Osteoblast (primary cell): ENCODE results near the gene CCNA1. TPM values are rescaled to one million over a fixed set of nuclear protein-coding genes. Genes with fewer than 3 reads are reported as not detected.
A peak's percentile ranks its signal among the peaks of the same experiment; 100 is the strongest.

Source experiments
- DNase-seq: peaks from one replicate; pipeline ENCODE4 v3.0.0; 2011; ENCODE audit warnings: low spot score, mixed read lengths; ENCODE audit not compliant: insufficient read length; ENCODE audit errors: missing footprints
- H2AFZ ChIP-seq: 2 replicates; pipeline ENCODE4 v1.6.0; 2011; ENCODE audit warnings: mild to moderate bottlenecking, low read length
- H3K27ac ChIP-seq: 2 replicates; pipeline ENCODE4 v1.5.1; 2011; ENCODE audit warnings: mild to moderate bottlenecking, low read depth, low read length, moderate library complexity
- H3K27me3 ChIP-seq: 2 replicates; pipeline ENCODE4 v1.6.0; 2012; ENCODE audit warnings: mild to moderate bottlenecking, control low read depth, inconsistent platforms, low read length, moderate library complexity; ENCODE audit not compliant: insufficient read depth
- H3K36me3 ChIP-seq: 2 replicates; pipeline ENCODE4 v1.5.1; 2011; ENCODE audit warnings: mild to moderate bottlenecking, low read length, control low read depth, moderate library complexity; ENCODE audit not compliant: insufficient read depth
- H3K4me1 ChIP-seq: 2 replicates; pipeline ENCODE4 v1.5.1; 2011; ENCODE audit warnings: mild to moderate bottlenecking, low read length, control low read depth, moderate library complexity; ENCODE audit not compliant: insufficient read depth
- H3K4me2 ChIP-seq: 2 replicates; pipeline ENCODE4 v1.6.0; 2011; ENCODE audit warnings: mild to moderate bottlenecking, low read length; ENCODE audit not compliant: insufficient read depth
- H3K4me3 ChIP-seq: fragments of 200-600 bp; sonication (generic); 3 replicates; pipeline ENCODE4 v1.5.1; 2012; ENCODE audit warnings: mild to moderate bottlenecking, low read length, inconsistent platforms; ENCODE audit not compliant: insufficient read depth
- H3K79me2 ChIP-seq: 2 replicates; pipeline ENCODE4 v1.6.0; 2012; ENCODE audit warnings: mild to moderate bottlenecking, low read length, control low read depth, inconsistent platforms; ENCODE audit not compliant: insufficient read depth
- H3K9me3 ChIP-seq: 2 replicates; pipeline ENCODE4 v1.5.1; 2011; ENCODE audit warnings: low read depth, low read length, control low read depth
- H4K20me1 ChIP-seq: 2 replicates; pipeline ENCODE4 v1.6.0; 2012; ENCODE audit warnings: mild to moderate bottlenecking, low read length, control low read depth; ENCODE audit not compliant: insufficient read depth
- total RNA-seq: library from RNA; depleted of rRNA; stranded (reverse); fragments of >200 nt; gene quantifications from 2 replicates; pipeline ENCODE4 v1.2.3, GENCODE V29; 2012
- TF ChIP-seq, protein P1 (sequence below): IDR thresholded peaks from 2 replicates; pipeline ENCODE4 v1.5.1; 2011; ENCODE audit warnings: mild to moderate bottlenecking, low read depth, low read length, moderate library complexity; ENCODE audit errors: extremely low read depth

CCNA1 gene
- total RNA-seq = not detected in 2 replicates

DNA sequence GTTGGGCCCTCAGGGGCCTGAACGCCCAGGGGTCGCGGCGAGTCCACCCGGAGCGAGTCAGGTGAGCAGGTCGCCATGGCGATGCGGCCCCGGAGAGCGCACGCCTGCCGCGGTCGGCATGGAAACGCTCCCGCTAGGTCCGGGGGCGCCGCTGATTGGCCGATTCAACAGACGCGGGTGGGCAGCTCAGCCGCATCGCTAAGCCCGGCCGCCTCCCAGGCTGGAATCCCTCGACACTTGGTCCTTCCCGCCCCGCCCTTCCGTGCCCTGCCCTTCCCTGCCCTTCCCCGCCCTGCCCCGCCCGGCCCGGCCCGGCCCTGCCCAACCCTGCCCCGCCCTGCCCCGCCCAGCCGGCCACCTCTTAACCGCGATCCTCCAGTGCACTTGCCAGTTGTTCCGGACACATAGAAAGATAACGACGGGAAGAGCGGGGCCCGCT, at the start of gene CCNA1:
TSS of gene CCNA1 (plus strand) at position 390 of the 439 bp plus-strand sequence. CDS start 562 bp downstream, outside the sequence.
- peaks cover 45% of the 10 kb centered on the region for H3K27me3 ChIP-seq
- no peak within 1 kb of the TSS for H2AFZ ChIP-seq
- no peaks in the 10 kb centered on the region for H4K20me1 ChIP-seq
- TF ChIP-seq, protein P1, sequence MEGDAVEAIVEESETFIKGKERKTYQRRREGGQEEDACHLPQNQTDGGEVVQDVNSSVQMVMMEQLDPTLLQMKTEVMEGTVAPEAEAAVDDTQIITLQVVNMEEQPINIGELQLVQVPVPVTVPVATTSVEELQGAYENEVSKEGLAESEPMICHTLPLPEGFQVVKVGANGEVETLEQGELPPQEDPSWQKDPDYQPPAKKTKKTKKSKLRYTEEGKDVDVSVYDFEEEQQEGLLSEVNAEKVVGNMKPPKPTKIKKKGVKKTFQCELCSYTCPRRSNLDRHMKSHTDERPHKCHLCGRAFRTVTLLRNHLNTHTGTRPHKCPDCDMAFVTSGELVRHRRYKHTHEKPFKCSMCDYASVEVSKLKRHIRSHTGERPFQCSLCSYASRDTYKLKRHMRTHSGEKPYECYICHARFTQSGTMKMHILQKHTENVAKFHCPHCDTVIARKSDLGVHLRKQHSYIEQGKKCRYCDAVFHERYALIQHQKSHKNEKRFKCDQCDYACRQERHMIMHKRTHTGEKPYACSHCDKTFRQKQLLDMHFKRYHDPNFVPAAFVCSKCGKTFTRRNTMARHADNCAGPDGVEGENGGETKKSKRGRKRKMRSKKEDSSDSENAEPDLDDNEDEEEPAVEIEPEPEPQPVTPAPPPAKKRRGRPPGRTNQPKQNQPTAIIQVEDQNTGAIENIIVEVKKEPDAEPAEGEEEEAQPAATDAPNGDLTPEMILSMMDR = no peak
- peaks cover 4% of the 10 kb centered on the region for H3K4me1 ChIP-seq
- peak within 1 kb of the TSS; percentile 54 for H3K4me3 ChIP-seq
- no peak for DNase-seq
- no peaks in the 10 kb centered on the region for H3K36me3 ChIP-seq
- no peaks in the 10 kb centered on the region for H3K79me2 ChIP-seq
- no peak within 1 kb of the TSS for H3K27ac ChIP-seq
- H3K9me3 ChIP-seq = no peaks in the 10 kb centered on the region
- H3K4me2 ChIP-seq = peak within 1 kb of the TSS; percentile 73

DNA sequence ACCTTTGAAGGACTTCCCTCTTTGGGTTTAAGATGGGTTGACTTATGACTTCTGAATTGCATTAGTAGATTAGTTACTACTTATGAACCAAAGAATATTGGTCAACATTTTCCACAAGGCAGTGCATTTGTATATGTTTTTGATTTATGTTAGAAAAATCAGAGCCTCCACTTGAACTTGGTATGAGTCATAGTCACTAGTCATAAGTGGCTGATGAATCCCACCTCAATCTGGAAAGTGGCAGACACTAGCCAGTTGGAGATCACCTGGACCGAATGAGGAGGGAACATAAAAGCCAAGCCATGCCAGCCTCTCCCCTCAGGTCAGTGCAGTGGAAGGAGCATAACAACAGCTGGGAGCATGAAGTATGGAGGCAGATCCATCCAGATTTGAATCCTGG, 46.8 kb upstream of the CCNA1 start:
- Histone ChIP-seq H3K4me1 (no peaks in the 10 kb centered on the region), H3K27me3 (peaks cover 21% of the 10 kb centered on the region), H3K27ac (no peak overlapping the region), H4K20me1 (no peaks in the 10 kb centered on the region), H3K9me3 (no peaks in the 10 kb centered on the region), H2AFZ (no peak overlapping the region), H3K79me2 (no peaks in the 10 kb centered on the region), H3K36me3 (no peaks in the 10 kb centered on the region), H3K4me2 (no peak overlapping the region), H3K4me3 (no peak overlapping the region)
- DNase-seq = no peak
- TF ChIP-seq, protein P1 = no peak

DNA sequence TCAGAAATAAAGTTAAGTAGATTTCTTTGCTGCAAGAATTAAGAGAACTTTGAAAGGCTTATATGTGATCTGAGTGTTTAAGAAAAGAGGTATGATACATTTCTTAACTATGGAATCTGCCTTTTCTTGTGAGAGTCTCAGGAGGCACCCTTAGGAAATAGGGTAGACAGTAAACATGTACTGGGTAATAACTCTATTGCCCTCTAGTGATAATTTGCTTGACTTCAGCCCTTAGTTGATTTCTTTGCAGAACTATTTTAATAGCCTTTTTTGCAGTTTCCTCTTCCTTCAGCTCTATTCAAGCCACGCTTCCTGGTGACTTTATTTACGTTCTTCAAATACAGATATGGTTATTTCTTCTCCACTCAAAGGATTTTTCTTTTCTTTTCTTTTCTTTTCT, 37.0 kb upstream of the CCNA1 start:
- Histone ChIP-seq H3K36me3 (no peaks in the 10 kb centered on the region), H3K4me2 (no peak overlapping the region)

DNA sequence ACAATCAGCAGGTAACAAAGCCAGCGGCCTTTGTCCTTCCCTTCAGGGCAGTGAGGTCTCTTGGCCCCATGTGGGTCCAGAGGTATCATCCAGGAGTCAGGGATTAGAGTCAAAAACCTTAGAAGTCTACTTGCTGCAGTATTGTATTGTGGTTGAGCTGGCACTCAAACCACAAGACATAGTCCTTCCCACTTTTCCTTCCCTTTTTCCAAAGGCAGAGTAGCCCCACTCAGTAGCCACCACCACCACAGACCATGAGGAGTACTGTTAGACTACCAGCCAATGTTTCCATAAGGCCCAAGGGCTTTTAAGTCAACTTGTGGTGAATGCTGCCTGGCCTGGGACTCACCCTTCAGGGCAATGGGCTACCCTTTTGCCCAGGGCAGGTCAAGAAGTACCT, 27.1 kb upstream of the CCNA1 start:
- H3K4me3 ChIP-seq = no peak overlapping the region
- H3K27ac ChIP-seq = no peak overlapping the region
- H3K4me2 ChIP-seq = no peak overlapping the region
- H3K9me3 ChIP-seq = no peaks in the 10 kb centered on the region
- H2AFZ ChIP-seq = no peak overlapping the region
- H3K36me3 ChIP-seq = no peaks in the 10 kb centered on the region
- no peak for DNase-seq
- no peaks in the 10 kb centered on the region for H3K79me2 ChIP-seq
- H3K27me3 ChIP-seq = peaks cover 4% of the 10 kb centered on the region
- no peaks in the 10 kb centered on the region for H3K4me1 ChIP-seq
- TF ChIP-seq, protein P1 = no peak
- no peaks in the 10 kb centered on the region for H4K20me1 ChIP-seq

More for the DNA sequence above, 37.0 kb upstream of the CCNA1 start:
- H3K27ac ChIP-seq = no peak overlapping the region
- TF ChIP-seq, protein P1 = peak; percentile 59
- no peak overlapping the region for H2AFZ ChIP-seq
- no peaks in the 10 kb centered on the region for H3K79me2 ChIP-seq
- peaks cover 4% of the 10 kb centered on the region for H3K27me3 ChIP-seq
- no peaks in the 10 kb centered on the region for H4K20me1 ChIP-seq
- H3K9me3 ChIP-seq = no peaks in the 10 kb centered on the region
- H3K4me3 ChIP-seq = no peak overlapping the region
- peak; percentile 65 for DNase-seq
- H3K4me1 ChIP-seq = no peaks in the 10 kb centered on the region
